Cardiac muscle cell (in vitro differentiated cells and primary cell): Measurements from ENCODE around the gene PTPN14. TPM values are rescaled to one million over a fixed set of nuclear protein-coding genes. Genes with fewer than 3 reads are reported as not detected.

Source experiments
- DNase-seq, 2 donors: peaks; one replicate each; pipeline versions ENCODE4 v3.0.0 to v3.0.0-alpha.2; 2010 to 2017; ENCODE audit warnings: low read depth in 1 of 2, low spot score in 1 of 2
- H3K27ac ChIP-seq: fragments of 200-600 bp; sonication (generic); 2 replicates; pipeline ENCODE4 v1.5.1; 2016
- H3K27me3 ChIP-seq: fragments of 200-600 bp; sonication (generic); 2 replicates; pipeline ENCODE4 v1.6.0; 2016; ENCODE audit warnings: control low read depth
- H3K36me3 ChIP-seq: fragments of 200-600 bp; sonication (generic); 2 replicates; pipeline ENCODE4 v1.5.1; 2016; ENCODE audit warnings: control low read depth
- H3K4me1 ChIP-seq: fragments of 200-600 bp; sonication (generic); 2 replicates; pipeline ENCODE4 v1.8.1; 2017; ENCODE audit warnings: low read depth, mild to moderate bottlenecking, mixed run types
- H3K4me3 ChIP-seq: fragments of 200-600 bp; sonication (generic); 2 replicates; pipeline ENCODE4 v1.5.1; 2016; ENCODE audit warnings: mild to moderate bottlenecking
- H3K9me3 ChIP-seq: fragments of 200-600 bp; sonication (generic); 2 replicates; pipeline ENCODE4 v1.5.1; 2017; ENCODE audit warnings: low read depth, mild to moderate bottlenecking, control low read depth
- polyA plus RNA-seq: library from polyadenylated mRNA; unstranded; fragments of >200 nt; fragmentation: Nextera tagmentation; extraction: Ambion mirVana; gene quantifications from 2 replicates; pipeline ENCODE4 v1.2.1, GENCODE V29; 2016
- total RNA-seq: library from RNA; depleted of rRNA; stranded (reverse); fragments of >200 nt; gene quantifications from 2 replicates; pipeline ENCODE4 v1.2.3, GENCODE V29; 2016
- TF ChIP-seq, protein P1 (sequence below): IDR thresholded peaks from 2 replicates; pipeline ENCODE4 v1.5.1; 2012; ENCODE audit warnings: low read depth, mild to moderate bottlenecking, low read length

The PTPN14 gene
- total and polyA plus RNA-seq, 2 experiments from 2014 or later, result 4.6 to 5.4 TPM

GRCh38 chr1:214586621-214587020, 35.2 kb upstream of the PTPN14 start:
- H3K4me1 ChIP-seq, result no peaks in the 10 kb centered on the region
- no peak overlapping the region for H3K4me3 ChIP-seq
- H3K9me3 ChIP-seq, result no peaks in the 10 kb centered on the region
- peaks cover 4% of the 10 kb centered on the region for H3K27me3 ChIP-seq
- no peak overlapping the region for H3K27ac ChIP-seq
- no peak for DNase-seq
- H3K36me3 ChIP-seq, result no peaks in the 10 kb centered on the region
- TF ChIP-seq, protein P1, sequence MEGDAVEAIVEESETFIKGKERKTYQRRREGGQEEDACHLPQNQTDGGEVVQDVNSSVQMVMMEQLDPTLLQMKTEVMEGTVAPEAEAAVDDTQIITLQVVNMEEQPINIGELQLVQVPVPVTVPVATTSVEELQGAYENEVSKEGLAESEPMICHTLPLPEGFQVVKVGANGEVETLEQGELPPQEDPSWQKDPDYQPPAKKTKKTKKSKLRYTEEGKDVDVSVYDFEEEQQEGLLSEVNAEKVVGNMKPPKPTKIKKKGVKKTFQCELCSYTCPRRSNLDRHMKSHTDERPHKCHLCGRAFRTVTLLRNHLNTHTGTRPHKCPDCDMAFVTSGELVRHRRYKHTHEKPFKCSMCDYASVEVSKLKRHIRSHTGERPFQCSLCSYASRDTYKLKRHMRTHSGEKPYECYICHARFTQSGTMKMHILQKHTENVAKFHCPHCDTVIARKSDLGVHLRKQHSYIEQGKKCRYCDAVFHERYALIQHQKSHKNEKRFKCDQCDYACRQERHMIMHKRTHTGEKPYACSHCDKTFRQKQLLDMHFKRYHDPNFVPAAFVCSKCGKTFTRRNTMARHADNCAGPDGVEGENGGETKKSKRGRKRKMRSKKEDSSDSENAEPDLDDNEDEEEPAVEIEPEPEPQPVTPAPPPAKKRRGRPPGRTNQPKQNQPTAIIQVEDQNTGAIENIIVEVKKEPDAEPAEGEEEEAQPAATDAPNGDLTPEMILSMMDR, result no peak

DNA sequence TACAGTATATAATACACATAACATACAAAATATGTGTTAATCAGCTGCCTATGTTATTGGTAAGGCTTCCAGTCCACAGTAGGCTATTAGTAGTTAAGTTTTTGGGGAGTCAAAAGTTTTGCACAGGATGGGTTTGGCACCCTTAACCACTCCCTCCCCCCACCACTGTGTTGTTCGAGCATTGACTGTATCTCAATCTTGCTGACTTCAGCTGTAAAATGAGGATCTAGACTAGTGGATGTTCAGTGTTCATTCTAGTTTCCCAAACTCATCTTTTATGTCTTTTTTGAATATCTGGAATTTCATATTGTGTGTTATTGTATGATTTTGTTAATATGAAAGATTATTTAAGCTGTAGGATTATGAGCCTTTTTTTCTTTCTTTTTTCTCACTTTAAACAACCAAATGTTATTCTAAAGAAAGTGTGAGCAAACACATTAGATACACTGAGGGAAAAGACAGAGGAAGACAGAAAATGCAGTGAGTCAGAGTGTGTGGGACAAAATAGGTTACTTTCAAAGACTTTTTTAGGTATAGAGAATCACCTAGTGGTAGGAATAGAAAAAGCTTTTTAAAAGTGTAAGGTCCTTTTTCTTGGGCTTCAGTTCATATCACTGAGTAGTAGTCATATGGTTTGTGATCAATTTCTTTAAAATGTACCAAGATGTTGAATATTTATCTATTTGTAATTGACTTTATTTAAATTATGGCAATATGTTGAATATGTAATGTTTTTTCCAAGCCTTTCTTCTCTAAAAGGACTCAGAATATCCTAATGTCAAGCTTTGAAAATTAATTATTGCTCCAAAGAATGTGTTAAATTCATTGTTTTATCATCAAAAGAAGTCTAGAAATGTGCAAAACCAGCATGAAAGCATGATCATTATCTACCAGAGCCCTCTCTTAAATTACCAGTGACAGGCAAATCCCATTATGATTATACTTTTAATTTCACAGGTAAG, 33.7 kb upstream of the PTPN14 start:
- H3K4me1 ChIP-seq, result no peaks in the 10 kb centered on the region
- no peaks in the 10 kb centered on the region for H3K36me3 ChIP-seq
- H3K4me3 ChIP-seq, result no peak overlapping the region
- peak; percentile 27 to 75 for DNase-seq
- H3K9me3 ChIP-seq, result no peaks in the 10 kb centered on the region
- TF ChIP-seq, protein P1, result peak; percentile 84
- H3K27ac ChIP-seq, result no peak overlapping the region
- peaks cover 4% of the 10 kb centered on the region for H3K27me3 ChIP-seq

GRCh38 chr1:214583824-214584554, 32.6 kb upstream of the PTPN14 start:
- DNase-seq, result no peak
- H3K36me3 ChIP-seq, result no peaks in the 10 kb centered on the region

GRCh38 chr1:214583113-214583512, 31.7 kb upstream of the PTPN14 start:
- no peaks in the 10 kb centered on the region for H3K9me3 ChIP-seq
- no peak overlapping the region for H3K4me3 ChIP-seq
- H3K27me3 ChIP-seq, result peaks cover 4% of the 10 kb centered on the region
- TF ChIP-seq, protein P1, result no peak
- no peaks in the 10 kb centered on the region for H3K4me1 ChIP-seq
- H3K36me3 ChIP-seq, result no peaks in the 10 kb centered on the region
- H3K27ac ChIP-seq, result no peak overlapping the region
- DNase-seq, result no peak

More at GRCh38 chr1:214583824-214584554, 32.6 kb upstream of the PTPN14 start:
- no peak overlapping the region for H3K4me3 ChIP-seq
- no peaks in the 10 kb centered on the region for H3K4me1 ChIP-seq
- no peak overlapping the region for H3K27ac ChIP-seq
- H3K27me3 ChIP-seq, result peaks cover 4% of the 10 kb centered on the region
- TF ChIP-seq, protein P1, result no peak
- H3K9me3 ChIP-seq, result no peaks in the 10 kb centered on the region

DNA sequence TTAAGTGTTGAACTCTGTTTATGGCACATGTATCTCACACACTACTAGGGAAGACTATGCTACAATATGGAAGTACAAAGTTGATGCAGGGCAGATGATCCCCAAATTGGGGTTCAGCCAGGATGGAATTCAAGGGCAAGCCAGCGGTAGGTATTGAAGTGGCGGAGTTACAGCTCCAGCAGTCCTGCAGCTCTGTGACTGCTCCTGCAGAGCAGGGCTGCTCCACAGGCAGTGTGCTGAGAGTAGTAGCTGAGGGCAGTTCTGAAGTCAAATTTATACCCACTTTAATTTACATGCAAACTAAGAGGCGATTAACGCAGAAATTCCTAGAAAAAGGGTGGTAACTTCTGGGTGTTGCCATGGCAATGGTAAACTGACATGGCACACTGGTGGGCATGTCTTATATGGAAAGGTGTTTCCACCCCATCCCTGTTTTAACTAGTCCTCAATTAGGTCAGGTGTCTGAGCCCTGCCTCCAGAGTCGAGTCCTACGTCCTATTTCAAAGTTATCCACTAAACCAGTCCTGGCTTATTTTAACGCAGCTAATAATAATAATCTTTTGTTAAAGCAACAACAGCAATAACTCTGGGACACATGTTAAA, 31.0 kb upstream of the PTPN14 start:
- no peaks in the 10 kb centered on the region for H3K9me3 ChIP-seq
- H3K4me3 ChIP-seq, result no peak overlapping the region
- peaks cover 4% of the 10 kb centered on the region for H3K27me3 ChIP-seq
- TF ChIP-seq, protein P1, result no peak
- DNase-seq, result no peak
- H3K36me3 ChIP-seq, result no peaks in the 10 kb centered on the region
- H3K4me1 ChIP-seq, result no peaks in the 10 kb centered on the region
- no peak overlapping the region for H3K27ac ChIP-seq
